ENCODE measurements around the gene RGS10.

Gene RGS10

GRCh38 chr10:119459681-119460340 lies 82.7 kb downstream of the RGS10 start:
- no peaks in the 10 kb centered on the region for H3K36me3 ChIP-seq (replicated peaks; ENCODE audit: insufficient read depth, low read length)

GRCh38 chr10:119457966-119458766 lies 84.4 kb downstream of the RGS10 start:
- Histone ChIP-seq H3F3A (ENCODE audit: insufficient read depth, low read length) (no peaks in the 10 kb centered on the region), H3K36me3 (replicated peaks; ENCODE audit: insufficient read depth, low read length) (no peaks in the 10 kb centered on the region), H3K27me3 (replicated peaks; ENCODE audit: insufficient read depth, low read length) (no peaks in the 10 kb centered on the region), H3K79me2 (ENCODE audit: low read length) (no peaks in the 10 kb centered on the region), H3K9me3 (replicated peaks; ENCODE audit: insufficient read depth, low read length) (no peaks in the 10 kb centered on the region), H3K4me3 (ENCODE audit: low read length) (no peak overlapping the region), H3K4me2 (ENCODE audit: low read depth, low read length) (no peak overlapping the region), H3K27ac (ENCODE audit: low read length) (no peak overlapping the region), H4K20me1 (ENCODE audit: insufficient read depth, low read length) (no peaks in the 10 kb centered on the region), H3K9me2 (replicated peaks; ENCODE audit: insufficient read depth, low read length) (no peaks in the 10 kb centered on the region), H3K4me1 (ENCODE audit: low read length) (no peaks in the 10 kb centered on the region), H3K9ac (ENCODE audit: low read length) (no peak overlapping the region), H2AFZ (ENCODE audit: low read length) (no peak overlapping the region)
- DNase-seq: no peak
- TF ChIP-seq EZH2 (optimal IDR thresholded peaks at IDR 0.05; ENCODE audit: low read depth, low read length): no peak
- TF ChIP-seq CTCF (IDR thresholded peaks at IDR 0.05; ENCODE audit: low read length): no peak
- TF ChIP-seq EZH2phosphoT487 (IDR thresholded peaks at IDR 0.05; ENCODE audit: low read length): no peak

More at GRCh38 chr10:119459681-119460340, 82.7 kb downstream of the RGS10 start:
- Histone ChIP-seq H2AFZ (ENCODE audit: low read length) (no peak overlapping the region), H3K9me3 (replicated peaks; ENCODE audit: insufficient read depth, low read length) (no peaks in the 10 kb centered on the region), H4K20me1 (ENCODE audit: insufficient read depth, low read length) (no peaks in the 10 kb centered on the region), H3K9ac (ENCODE audit: low read length) (no peak overlapping the region), H3K4me2 (ENCODE audit: low read depth, low read length) (no peak overlapping the region), H3K4me1 (ENCODE audit: low read length) (no peaks in the 10 kb centered on the region), H3F3A (ENCODE audit: insufficient read depth, low read length) (no peaks in the 10 kb centered on the region), H3K79me2 (ENCODE audit: low read length) (no peaks in the 10 kb centered on the region), H3K9me2 (replicated peaks; ENCODE audit: insufficient read depth, low read length) (no peaks in the 10 kb centered on the region), H3K27me3 (replicated peaks; ENCODE audit: insufficient read depth, low read length) (no peaks in the 10 kb centered on the region), H3K4me3 (ENCODE audit: low read length) (no peak overlapping the region), H3K27ac (ENCODE audit: low read length) (no peak overlapping the region)
- TF ChIP-seq CTCF (IDR thresholded peaks at IDR 0.05; ENCODE audit: low read length) (no peak), EZH2phosphoT487 (IDR thresholded peaks at IDR 0.05; ENCODE audit: low read length) (no peak), EZH2 (optimal IDR thresholded peaks at IDR 0.05; ENCODE audit: low read depth, low read length) (no peak)
- no peak for DNase-seq

- H3K27me3 ChIP-seq (replicated peaks; ENCODE audit: insufficient read depth, low read length): no peaks in the 10 kb centered on the region
- H2AFZ ChIP-seq (ENCODE audit: low read length): no peak overlapping the region
- no peaks in the 10 kb centered on the region for H3K9me3 ChIP-seq (replicated peaks; ENCODE audit: insufficient read depth, low read length)
- no peak for DNase-seq
- no peaks in the 10 kb centered on the region for H3K9me2 ChIP-seq (replicated peaks; ENCODE audit: insufficient read depth, low read length)
- no peaks in the 10 kb centered on the region for H3K4me1 ChIP-seq (ENCODE audit: low read length)
- no peak overlapping the region for H3K4me3 ChIP-seq (ENCODE audit: low read length)
- TF ChIP-seq EZH2 (optimal IDR thresholded peaks at IDR 0.05; ENCODE audit: low read depth, low read length): no peak
- no peak for TF ChIP-seq EZH2phosphoT487 (IDR thresholded peaks at IDR 0.05; ENCODE audit: low read length)
- TF ChIP-seq CTCF (IDR thresholded peaks at IDR 0.05; ENCODE audit: low read length): no peak
- H3K9ac ChIP-seq (ENCODE audit: low read length): no peak overlapping the region
- no peak overlapping the region for H3K27ac ChIP-seq (ENCODE audit: low read length)
- H3K79me2 ChIP-seq (ENCODE audit: low read length): no peaks in the 10 kb centered on the region
- no peak overlapping the region for H3K4me2 ChIP-seq (ENCODE audit: low read depth, low read length)
- no peaks in the 10 kb centered on the region for H3K36me3 ChIP-seq (replicated peaks; ENCODE audit: insufficient read depth, low read length)
- H4K20me1 ChIP-seq (ENCODE audit: insufficient read depth, low read length): no peaks in the 10 kb centered on the region
- H3F3A ChIP-seq (ENCODE audit: insufficient read depth, low read length): no peaks in the 10 kb centered on the region
These were observed 86.1 kb downstream of the RGS10 start for GRCh38 chr10:119456435-119456810.

Data from MM.1S (cell line).